COLO829 (cell line): ENCODE measurements around the gene GUCA1C.

Source experiments
- DNase-seq: peaks from one replicate; pipeline ENCODE4 v3.0.0; 2012; ENCODE audit warnings: low spot score

The GUCA1C gene

GRCh38 chr3:108907194-108907593, 46.5 kb downstream of the GUCA1C start:
- DNase-seq, result peak; percentile 25

- DNase-seq, result no peak
Observed at GRCh38 chr3:108899530-108899929, 54.1 kb downstream of the GUCA1C start.

- DNase-seq, result no peak
Observed at GRCh38 chr3:108897883-108898282, 55.8 kb downstream of the GUCA1C start.

GRCh38 chr3:108894981-108895380, 58.7 kb downstream of the GUCA1C start:
- DNase-seq, result no peak

- DNase-seq, result no peak
Observed at GRCh38 chr3:108891833-108892232, 61.8 kb downstream of the GUCA1C start.

- no peak for DNase-seq
Observed at GRCh38 chr3:108887777-108888176, 65.9 kb downstream of the GUCA1C start.

- no peak for DNase-seq
Observed at GRCh38 chr3:108887121-108887520, 66.6 kb downstream of the GUCA1C start.

GRCh38 chr3:108883373-108883772, 70.3 kb downstream of the GUCA1C start:
- DNase-seq, result no peak

- DNase-seq, result no peak
Observed at GRCh38 chr3:108882762-108883161, 70.9 kb downstream of the GUCA1C start.

- DNase-seq, result no peak
Observed at GRCh38 chr3:108879915-108880314, 73.8 kb downstream of the GUCA1C start.

- peak; percentile 87 for DNase-seq
Observed at GRCh38 chr3:108877901-108878300, 75.8 kb downstream of the GUCA1C start.

GRCh38 chr3:108863799-108864135, 89.9 kb downstream of the GUCA1C start:
- no peak for DNase-seq

GRCh38 chr3:108862865-108863798, 90.5 kb downstream of the GUCA1C start:
- DNase-seq, result peak; percentile 91

- DNase-seq, result no peak
Observed at GRCh38 chr3:108861401-108861800, 92.3 kb downstream of the GUCA1C start.
